K562 (cell line): Measurements from ENCODE around the gene ASGR1. TPM values are rescaled to one million over a fixed set of nuclear protein-coding genes. Genes with fewer than 3 reads are reported as not detected.

Experiments
- ATAC-seq: fragments of 200-7000 bp; cut with Tn5 transposase; 3 replicates; pipeline ENCODE4 v1.9.1; 2020; ENCODE audit warnings: moderate library complexity
- BruUV-seq: library from RNA; stranded (reverse); fragments of 400-500 nt; replicated peaks from 2 replicates; lab custom pipeline; 2021; lab: Mats Ljungman, UMichigan
- CTCF ChIA-PET: fragments of 300-600 bp; formaldehyde crosslinking; extraction: SDS; loops from one replicate; lab custom pipeline; 2021; ENCODE audit warnings: low intra/inter-chr PET ratio; lab: Yijun Ruan, JAX
- POLR2A ChIA-PET: fragments of 300-600, 350-650 bp; sonication (Branson Sonifier 250); formaldehyde crosslinking; extraction: SDS; loops from one replicate; lab custom pipeline; 2021; ENCODE audit warnings: antibody characterized with exemption, inconsistent platforms; lab: Yijun Ruan, JAX
- DNase-seq, 4 experiments: peaks; one replicate each; pipeline versions ENCODE4 v3.0.0 to v3.0.0-alpha.2; 2011 to 2018; ENCODE audit warnings: low spot score in 3 of 4, mixed read lengths in 3 of 4; ENCODE audit errors: extremely low read depth in 1 of 4
- FAIRE-seq: peaks from 2 replicates; lab custom pipeline; 2011; peaks lifted over from hg19 to GRCh38; lab: Jason Lieb, UNC
- H2AFZ ChIP-seq: 2 replicates; pipeline ENCODE4 v1.6.0; 2011; ENCODE audit warnings: low read depth, low read length, control low read depth, inconsistent platforms
- H3K27ac ChIP-seq: fragments of 200-600 bp; 3 replicates; pipeline ENCODE4 v1.8.0; 2011; ENCODE audit warnings: low read depth, mild to moderate bottlenecking, control low read depth, inconsistent platforms, low read length, moderate library complexity, mixed read lengths; ENCODE audit errors: extremely low read depth
- H3K27me3 ChIP-seq, 2 experiments: fragments of 300-600 bp in 1 of 2; 2 replicates in 1 of 2; 3 replicates in 1 of 2; pipeline versions ENCODE4 v1.6.0 to v1.8.0; 2011; ENCODE audit warnings: inconsistent platforms in 2 of 2, low read length in 2 of 2, mild to moderate bottlenecking in 1 of 2, mixed read lengths in 1 of 2, moderate library complexity in 1 of 2; ENCODE audit not compliant: control insufficient read depth in 2 of 2, insufficient read depth in 2 of 2
- H3K36me3 ChIP-seq: fragments of 300-600 bp; 3 replicates; pipeline ENCODE4 v1.8.0; 2011; ENCODE audit warnings: mild to moderate bottlenecking, low read length, inconsistent platforms; ENCODE audit not compliant: control insufficient read depth, insufficient read depth
- H3K4me1 ChIP-seq, 2 experiments: fragments of 200-600 bp in 1 of 2; replicated peaks in 1 of 2; 2 replicates in 1 of 2; 3 replicates in 1 of 2; pipeline versions ENCODE4 v1.5.1 to v1.8.0; 2011; ENCODE audit warnings: inconsistent platforms in 2 of 2, low read length in 2 of 2, mild to moderate bottlenecking in 1 of 2, mixed read lengths in 1 of 2, moderate library complexity in 1 of 2; ENCODE audit not compliant: control insufficient read depth in 2 of 2, insufficient read depth in 2 of 2
- H3K4me2 ChIP-seq: 2 replicates; pipeline ENCODE4 v1.6.1; 2011; ENCODE audit warnings: low read length, control low read depth, inconsistent platforms, mixed read lengths; ENCODE audit not compliant: insufficient read depth
- H3K4me3 ChIP-seq: fragments of 200-600 bp; sonication (generic), shearing (Covaris generic); 2 replicates; pipeline ENCODE4 v1.5.1; 2016; ENCODE audit warnings: control low read depth, inconsistent platforms
- H3K79me2 ChIP-seq: fragments of 200-600 bp; 3 replicates; pipeline ENCODE4 v1.8.0; 2011; ENCODE audit warnings: low read length, inconsistent platforms; ENCODE audit not compliant: control insufficient read depth, insufficient read depth
- H3K9ac ChIP-seq, 2 experiments: 2 replicates each; pipeline versions ENCODE4 v1.6.0 to v1.6.1; 2011; ENCODE audit warnings: low read depth in 2 of 2, low read length in 2 of 2, control low read depth in 1 of 2, inconsistent platforms in 1 of 2, mild to moderate bottlenecking in 1 of 2, mixed read lengths in 1 of 2; ENCODE audit not compliant: insufficient read depth in 1 of 2
- H3K9me1 ChIP-seq: one replicate; pipeline ENCODE4 v1.6.0; 2011; ENCODE audit warnings: inconsistent platforms, mild to moderate bottlenecking, low read length, moderate library complexity; ENCODE audit not compliant: control insufficient read depth, insufficient read depth
- H3K9me3 ChIP-seq: replicated peaks from 2 replicates; pipeline ENCODE4 v1.5.1; 2011; ENCODE audit warnings: low read depth, low read length, inconsistent platforms; ENCODE audit not compliant: control insufficient read depth, insufficient read depth
- H4K20me1 ChIP-seq: replicated peaks from 2 replicates; pipeline ENCODE4 v1.6.1; 2011; ENCODE audit warnings: low read length, inconsistent platforms, mixed read lengths; ENCODE audit not compliant: control insufficient read depth, insufficient read depth
- BMI1 ChIP-seq: fragments of 150-350 bp; IDR thresholded peaks from 2 replicates; pipeline ENCODE4 v1.6.1; 2014; ENCODE audit warnings: low read length
- CTCF ChIP-seq, 3 experiments: IDR thresholded peaks in 2 of 3; conservative IDR thresholded peaks in 1 of 3; 2 replicates each; pipeline ENCODE4 v1.5.1; 2011 to 2012; ENCODE audit warnings: low read length in 3 of 3, mild to moderate bottlenecking in 3 of 3, control low read depth in 2 of 3, improper control_type of control experiment in 1 of 3, inconsistent platforms in 1 of 3, low read depth in 1 of 3, mixed read lengths in 1 of 3, moderate library complexity in 1 of 3; ENCODE audit not compliant: insufficient read depth in 2 of 3
- DEAF1 ChIP-seq: fragments of 450-650 bp; formaldehyde crosslinking; IDR thresholded peaks from 2 replicates; pipeline ENCODE4 v1.4.0; 2020; ENCODE audit warnings: mild to moderate bottlenecking, moderate library complexity
- E4F1 ChIP-seq: fragments of 250-450 bp; sonication (Bioruptor Pico); IDR thresholded peaks from 2 replicates; pipeline ENCODE4 v1.5.0; 2021; ENCODE audit warnings: mild to moderate bottlenecking, borderline replicate concordance
- EGR1 ChIP-seq: fragments of 450-650 bp; conservative IDR thresholded peaks from 2 replicates; pipeline ENCODE4 v1.6.1; 2017; ENCODE audit warnings: mild to moderate bottlenecking
- FOXP1 ChIP-seq: sonication (generic); formaldehyde crosslinking; IDR thresholded peaks from 2 replicates; pipeline ENCODE4 v1.8.0; 2022; ENCODE audit warnings: mild to moderate bottlenecking, missing genetic modification reagents
- HNRNPK ChIP-seq: fragments of 200-400 bp; formaldehyde crosslinking; IDR thresholded peaks from one replicate; pipeline ENCODE4 v1.6.1; 2018; ENCODE audit warnings: mild to moderate bottlenecking, low read depth, low read length; ENCODE audit not compliant: poor library complexity, severe bottlenecking
- NFYB ChIP-seq: IDR thresholded peaks from 2 replicates; pipeline ENCODE4 v1.6.1; 2011; ENCODE audit warnings: mild to moderate bottlenecking, moderate library complexity; ENCODE audit not compliant: insufficient read length; ENCODE audit errors: extremely low read depth
- TOE1 ChIP-seq, 2 experiments: fragments of 450-650 bp in 1 of 2; sonication (generic) in 1 of 2; formaldehyde crosslinking in 1 of 2; IDR thresholded peaks; 2 replicates each; pipeline versions ENCODE4 v1.7.1 to v1.8.0; 2016 to 2022; ENCODE audit warnings: borderline replicate concordance in 2 of 2, mild to moderate bottlenecking in 2 of 2, antibody characterized with exemption in 1 of 2, inconsistent platforms in 1 of 2, low read depth in 1 of 2, missing genetic modification reagents in 1 of 2, moderate library complexity in 1 of 2
- U2AF1 ChIP-seq: fragments of 200-400 bp; formaldehyde crosslinking; optimal IDR thresholded peaks from 2 replicates; pipeline ENCODE3; 2017; ENCODE audit warnings: mild to moderate bottlenecking, low read depth, low read length, moderate library complexity
- ZNF354B ChIP-seq: fragments of 250-450 bp; sonication (Bioruptor Pico); IDR thresholded peaks from 2 replicates; pipeline ENCODE4 v1.4.0; 2020
- ZNF77 ChIP-seq: fragments of 250-450 bp; sonication (Bioruptor Pico); IDR thresholded peaks from 2 replicates; pipeline ENCODE4 v1.5.0; 2020
- WGBS: fragments of 100-300 bp; shearing (Covaris generic); methylation state at CpG from one replicate; pipeline ENCODE4 v1.1.6; 2016; ENCODE audit warnings: low coverage, mixed read lengths; ENCODE audit not compliant: insufficient coverage; ENCODE audit errors: missing lambda C conversion rate; 5-methylcytosine and 5-hydroxymethylcytosine counted together
- in situ Hi-C: fragments of 300-500 bp; cut with MboI; formaldehyde crosslinking; loops from 4 replicates; pipeline ENCODE4 v1.15.0; 2018; ENCODE audit warnings: inconsistent platforms, mixed read lengths
- intact Hi-C: fragments of 100-400 bp; cut with micrococcal nuclease; formaldehyde crosslinking; loops from 2 replicates; pipeline ENCODE4 v1.14.2; 2022
- polyA plus RNA-seq, 8 experiments: library from polyadenylated mRNA; depleted of rRNA in 4 of 8; stranded (reverse) in 5 of 8; unstranded in 3 of 8; fragments of >200 nt; fragmentation: Nextera tagmentation in 2 of 8; fragmentation: Illumina TruSeq in 1 of 8; extraction: Ambion mirVana in 2 of 8; extraction: Trizol in 1 of 8; gene quantifications; 2 replicates each; pipeline versions ENCODE4 v1.2.1 to v1.2.3, GENCODE V29; 2011 to 2014; ENCODE audit warnings: inconsistent platforms in 1 of 8, missing spikeins in 1 of 8
- total RNA-seq, 7 experiments: library from RNA; depleted of rRNA in 6 of 7; stranded (reverse); fragments of >200 nt in 6 of 7; fragmentation: Illumina TruSeq in 2 of 7; extraction: Trizol in 2 of 7; gene quantifications; 2 replicates each; pipeline versions ENCODE4 v1.2.1 to v1.2.3, GENCODE V29; 2011 to 2021; ENCODE audit warnings: low replicate concordance in 1 of 7

The ASGR1 gene
- total and polyA plus RNA-seq, 9 of the 15 experiments (the other 6 are each of a cell fraction or from before 2014, with no cell fraction given), result 0.11 to 1.0 (median 0.64) TPM; not detected in 2

- no peaks in the 10 kb centered on the region for H3K79me2 ChIP-seq
- ATAC-seq, result no peak
- no peak for FAIRE-seq
- peaks cover 19 to 57% of the 10 kb centered on the region in 2 experiments for H3K27me3 ChIP-seq
- no peak overlapping the region for H2AFZ ChIP-seq
- TF ChIP-seq HNRNPK, result no peak
- no peak for TF ChIP-seq EGR1
- no peak for TF ChIP-seq BMI1
- no peak for TF ChIP-seq NFYB
- TF ChIP-seq DEAF1 (CRISPR knock-in tag), result no peak
- TF ChIP-seq E4F1, result no peak
- TF ChIP-seq ZNF354B (CRISPR knock-in tag), result no peak
- no peak for TF ChIP-seq FOXP1 (CRISPR knock-in tag)
- no peak for TF ChIP-seq CTCF (IDR thresholded peaks at IDR 0.05 in 2 of 3, conservative IDR thresholded peaks at IDR 0.05 in 1 of 3; ENCODE audit: insufficient read depth in 2 of 3, low read depth in 1 of 3, low read length in 3 of 3)
- no peak for TF ChIP-seq U2AF1
- no peak for TF ChIP-seq TOE1 (IDR thresholded peaks at IDR 0.05; ENCODE audit: borderline replicate concordance)
- TF ChIP-seq TOE1 (CRISPR knock-in tag; IDR thresholded peaks at IDR 0.05; ENCODE audit: borderline replicate concordance, low read depth), result no peak
- no peak for TF ChIP-seq ZNF77 (CRISPR knock-in tag)
- no peak for DNase-seq
- no TSS peak for BruUV-seq
- H3K36me3 ChIP-seq, result no peaks in the 10 kb centered on the region
- CTCF ChIA-PET, result interaction anchor here (0.5 kb wide), 1 partner anchor 46 kb away, joined by 3 read pairs; no protein-coding TSS in a partner anchor
- WGBS, result 3% methylated on average over 10 of the region's 10 CpGs
- intact Hi-C loops, result no loop called here
- POLR2A ChIA-PET, result no interaction called here
- H3K9ac ChIP-seq, result no peak overlapping the region
- no peaks in the 10 kb centered on the region for H3K9me3 ChIP-seq
- H4K20me1 ChIP-seq, result no peaks in the 10 kb centered on the region; the same call in 1 of the 2 replicates
- no peak overlapping the region for H3K4me3 ChIP-seq
- H3K27ac ChIP-seq, result no peak overlapping the region
- in situ Hi-C loops, result no loop called here
- H3K9me1 ChIP-seq, result no peaks in the 10 kb centered on the region
- H3K4me2 ChIP-seq, result no peak overlapping the region
- no peaks in the 10 kb centered on the region; a peak in 1 of 5 replicates for H3K4me1 ChIP-seq
Measured at GRCh38 chr17:7141824-7142223, 37.3 kb downstream of the ASGR1 start.
